SK-N-SH treated with all-trans-retinoic acid at 6 μM for 48 hours (cell line): ENCODE data around the gene MATK.

Experiments used
- ATAC-seq: fragments of 200-7000 bp; cut with Tn5 transposase; 3 replicates; pipeline ENCODE4 v1.9.1; 2020; ENCODE audit warnings: mild to moderate bottlenecking, moderate library complexity
- ARNTL ChIP-seq: fragments of 450-650 bp; formaldehyde crosslinking; IDR thresholded peaks from 2 replicates; pipeline ENCODE4 v1.5.0; 2020; ENCODE audit warnings: low read depth, mild to moderate bottlenecking, moderate library complexity, borderline replicate concordance
- BACH2 ChIP-seq: fragments of 250-450 bp; sonication (Bioruptor Pico); IDR thresholded peaks from 2 replicates; pipeline ENCODE4 v1.9.0; 2021; ENCODE audit warnings: mild to moderate bottlenecking, borderline replicate concordance
- CSDC2 ChIP-seq: fragments of 250-450 bp; sonication (Bioruptor Pico); IDR thresholded peaks from 2 replicates; pipeline ENCODE4 v1.5.0; 2020; ENCODE audit warnings: mild to moderate bottlenecking, moderate library complexity
- CSRNP3 ChIP-seq: fragments of 250-450 bp; sonication (Bioruptor Pico); IDR thresholded peaks from 2 replicates; pipeline ENCODE4 v1.5.1; 2021; ENCODE audit warnings: mild to moderate bottlenecking, moderate library complexity
- ESRRG ChIP-seq: fragments of 250-450 bp; sonication (Bioruptor Pico); IDR thresholded peaks from 2 replicates; pipeline ENCODE4 v1.6.1; 2021; ENCODE audit warnings: mild to moderate bottlenecking
- GLIS3 ChIP-seq: fragments of 250-450 bp; sonication (Bioruptor Pico); IDR thresholded peaks from 2 replicates; pipeline ENCODE4 v1.5.0; 2020; ENCODE audit warnings: mild to moderate bottlenecking, moderate library complexity
- ISL1 ChIP-seq: fragments of 250-450 bp; sonication (Bioruptor Pico); IDR thresholded peaks from 2 replicates; pipeline ENCODE4 v2.1.2; 2022; ENCODE audit warnings: mild to moderate bottlenecking, moderate library complexity
- OSR1 ChIP-seq: fragments of 250-450 bp; sonication (Bioruptor Pico); IDR thresholded peaks from 2 replicates; pipeline ENCODE4 v1.8.0; 2022; ENCODE audit warnings: moderate library complexity, mild to moderate bottlenecking, inconsistent platforms
- PATZ1 ChIP-seq: fragments of 250-450 bp; sonication (Bioruptor Pico); IDR thresholded peaks from 2 replicates; pipeline ENCODE4 v1.8.0; 2020; ENCODE audit warnings: mild to moderate bottlenecking, moderate library complexity, borderline replicate concordance
- POU6F1 ChIP-seq: fragments of 250-450 bp; sonication (Bioruptor Pico); IDR thresholded peaks from 2 replicates; pipeline ENCODE4 v1.8.0; 2021; ENCODE audit warnings: low read depth, mild to moderate bottlenecking, moderate library complexity, borderline replicate concordance
- PPARA ChIP-seq: fragments of 250-450 bp; sonication (Bioruptor Pico); IDR thresholded peaks from 2 replicates; pipeline ENCODE4 v1.5.0; 2020; ENCODE audit warnings: mild to moderate bottlenecking, borderline replicate concordance
- RARB ChIP-seq: fragments of 250-450 bp; sonication (Bioruptor Pico); IDR thresholded peaks from 2 replicates; pipeline ENCODE4 v1.8.0; 2021; ENCODE audit warnings: mild to moderate bottlenecking, moderate library complexity
- SNAI2 ChIP-seq: fragments of 250-450 bp; sonication (Bioruptor Pico); IDR thresholded peaks from 2 replicates; pipeline ENCODE4 v1.5.0; 2020; ENCODE audit warnings: mild to moderate bottlenecking, moderate library complexity
- TCF4 ChIP-seq: fragments of 250-450 bp; sonication (Bioruptor Pico); IDR thresholded peaks from 2 replicates; pipeline ENCODE4 v1.8.0; 2021; ENCODE audit warnings: mild to moderate bottlenecking, moderate library complexity, borderline replicate concordance
- TOX ChIP-seq: fragments of 250-450 bp; sonication (Bioruptor Pico); IDR thresholded peaks from 2 replicates; pipeline ENCODE4 v1.8.0; 2021; ENCODE audit warnings: mild to moderate bottlenecking, moderate library complexity, borderline replicate concordance
- TSHZ2 ChIP-seq: fragments of 250-450 bp; sonication (Bioruptor Pico); IDR thresholded peaks from 2 replicates; pipeline ENCODE4 v1.5.0; 2020; ENCODE audit warnings: mild to moderate bottlenecking, moderate library complexity
- ZC3H10 ChIP-seq: fragments of 250-450 bp; sonication (Bioruptor Pico); IDR thresholded peaks from 2 replicates; pipeline ENCODE4 v1.5.1; 2021; ENCODE audit warnings: mild to moderate bottlenecking, moderate library complexity
- ZFP3 ChIP-seq: fragments of 250-450 bp; sonication (Bioruptor Pico); IDR thresholded peaks from 2 replicates; pipeline ENCODE4 v1.5.0; 2020; ENCODE audit warnings: mild to moderate bottlenecking, moderate library complexity
- ZFP30 ChIP-seq: fragments of 450-650 bp; formaldehyde crosslinking; IDR thresholded peaks from 2 replicates; pipeline ENCODE4 v1.5.0; 2022; ENCODE audit warnings: mild to moderate bottlenecking, moderate library complexity
- ZNF565 ChIP-seq: fragments of 450-650 bp; formaldehyde crosslinking; conservative IDR thresholded peaks from 2 replicates; pipeline ENCODE4 v1.5.0; 2020; ENCODE audit warnings: low read depth, mild to moderate bottlenecking, moderate library complexity
- ZNF70 ChIP-seq: fragments of 450-650 bp; formaldehyde crosslinking; IDR thresholded peaks from 2 replicates; pipeline ENCODE4 v1.5.0; 2020; ENCODE audit warnings: mild to moderate bottlenecking, moderate library complexity
- ZNF8 ChIP-seq: fragments of 450-650 bp; formaldehyde crosslinking; IDR thresholded peaks from 2 replicates; pipeline ENCODE4 v1.5.0; 2020; ENCODE audit warnings: mild to moderate bottlenecking, moderate library complexity
- TF ChIP-seq, protein P1 (sequence below): fragments of 250-450 bp; sonication (Bioruptor Pico); IDR thresholded peaks from 2 replicates; pipeline ENCODE4 v1.5.1; 2020; ENCODE audit warnings: low read depth, mild to moderate bottlenecking, moderate library complexity

MATK gene

DNA sequence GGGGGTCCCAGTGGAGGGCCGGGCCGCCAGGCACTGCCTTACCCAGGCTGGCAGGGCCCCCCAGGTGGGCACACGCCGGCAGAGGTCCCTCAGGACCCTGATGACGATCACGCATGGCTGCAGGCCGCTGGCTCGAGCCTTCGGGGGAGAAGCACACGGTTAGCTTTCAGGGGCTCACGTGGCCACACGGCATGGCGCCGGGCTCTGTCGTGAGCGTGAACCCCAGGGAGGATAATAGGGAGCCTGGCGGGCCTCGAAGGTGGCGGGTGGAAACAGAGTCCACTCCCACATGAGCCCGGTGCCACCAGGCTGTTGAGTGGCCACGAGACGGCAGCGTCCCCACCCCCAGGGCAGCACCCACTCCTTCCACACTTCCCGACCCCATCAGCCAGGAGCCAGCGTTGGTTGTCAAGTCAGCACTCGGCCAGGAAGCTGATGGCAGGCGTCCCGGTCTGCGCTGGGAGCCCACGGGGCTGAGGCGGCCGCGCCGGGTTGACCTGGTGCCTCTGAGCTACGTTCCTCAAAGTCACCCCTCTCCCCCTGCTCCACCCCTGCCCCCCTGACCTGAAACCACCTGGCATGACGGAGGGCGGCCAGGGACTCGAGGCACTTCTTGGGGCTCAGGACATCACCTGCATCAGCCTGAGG is 24.7 kb upstream of the MATK start:
- no peak for ATAC-seq
- TF ChIP-seq SNAI2 (no peak), ZNF70 (no peak), ESRRG (no peak), TCF4 (CRISPR knock-in tag) (no peak), BACH2 (CRISPR knock-in tag) (no peak), ARNTL (CRISPR knock-in tag) (no peak), OSR1 (no peak), CSRNP3 (CRISPR knock-in tag) (no peak), ZC3H10 (CRISPR knock-in tag) (no peak), GLIS3 (no peak), PPARA (CRISPR knock-in tag) (no peak), ZNF8 (CRISPR knock-in tag) (no peak), PATZ1 (CRISPR knock-in tag) (no peak), ZNF565 (CRISPR knock-in tag) (no peak), ISL1 (CRISPR knock-in tag) (no peak)
- TF ChIP-seq, protein P1, sequence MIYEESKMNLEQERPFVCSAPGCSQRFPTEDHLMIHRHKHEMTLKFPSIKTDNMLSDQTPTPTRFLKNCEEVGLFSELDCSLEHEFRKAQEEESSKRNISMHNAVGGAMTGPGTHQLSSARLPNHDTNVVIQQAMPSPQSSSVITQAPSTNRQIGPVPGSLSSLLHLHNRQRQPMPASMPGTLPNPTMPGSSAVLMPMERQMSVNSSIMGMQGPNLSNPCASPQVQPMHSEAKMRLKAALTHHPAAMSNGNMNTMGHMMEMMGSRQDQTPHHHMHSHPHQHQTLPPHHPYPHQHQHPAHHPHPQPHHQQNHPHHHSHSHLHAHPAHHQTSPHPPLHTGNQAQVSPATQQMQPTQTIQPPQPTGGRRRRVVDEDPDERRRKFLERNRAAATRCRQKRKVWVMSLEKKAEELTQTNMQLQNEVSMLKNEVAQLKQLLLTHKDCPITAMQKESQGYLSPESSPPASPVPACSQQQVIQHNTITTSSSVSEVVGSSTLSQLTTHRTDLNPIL (CRISPR knock-in tag) = no peak

- TF ChIP-seq ESRRG = no peak
- no peak for TF ChIP-seq TSHZ2 (CRISPR knock-in tag)
- no peak for TF ChIP-seq ZFP3
- TF ChIP-seq SNAI2 = no peak
- TF ChIP-seq, protein P1 (CRISPR knock-in tag) = no peak
- no peak for TF ChIP-seq ZFP30 (CRISPR knock-in tag)
- TF ChIP-seq BACH2 (CRISPR knock-in tag) = no peak
- TF ChIP-seq ARNTL (CRISPR knock-in tag) = no peak
- TF ChIP-seq TOX = no peak
- TF ChIP-seq CSDC2 = no peak
- TF ChIP-seq ZC3H10 (CRISPR knock-in tag) = no peak
- TF ChIP-seq POU6F1 (CRISPR knock-in tag) = no peak
- TF ChIP-seq RARB (CRISPR knock-in tag) = no peak
- no peak for TF ChIP-seq TCF4 (CRISPR knock-in tag)
- TF ChIP-seq ISL1 (CRISPR knock-in tag) = no peak
- TF ChIP-seq PATZ1 (CRISPR knock-in tag) = no peak
- no peak for TF ChIP-seq GLIS3
- no peak for TF ChIP-seq CSRNP3 (CRISPR knock-in tag)
- TF ChIP-seq, all 23 proteins: peak for 0
- no peak for ATAC-seq
Measured at GRCh38 chr19:3809881-3810707, 23.9 kb upstream of the MATK start.
